Pancreas (tissue), 10 donors: ENCODE data around the gene RIPOR3. TPM values are rescaled to one million over a fixed set of nuclear protein-coding genes. Genes with fewer than 3 reads are reported as not detected.

Source experiments
- ATAC-seq, 4 donors: fragments of 200-7000 bp; cut with Tn5 transposase; one replicate each; pipeline versions ENCODE4 v1.8.0 to v1.9.1; 2020; ENCODE audit warnings: mild to moderate bottlenecking in 4 of 4, moderate library complexity in 4 of 4
- DNase-seq, 6 donors: peaks; one replicate each; pipeline ENCODE4 v3.0.0-alpha.2; 2020
- FAIRE-seq: peaks from 2 replicates; lab custom pipeline; 2012; peaks lifted over from hg19 to GRCh38; lab: Jason Lieb, UNC
- H3K27ac ChIP-seq, 4 donors: fragments of 200-600 bp; sonication (generic); 1 replicate in 3 of 4; 2 replicates in 1 of 4; pipeline versions ENCODE4 v1.5.0 to v1.8.0; 2020
- H3K27me3 ChIP-seq, 4 donors: fragments of 200-600 bp; one replicate each; pipeline ENCODE4 v1.8.0; 2021
- H3K36me3 ChIP-seq, 3 donors: fragments of 200-600 bp; sonication (generic) in 1 of 3; one replicate each; pipeline versions ENCODE4 v1.5.0 to v1.8.0; 2020 to 2021
- H3K4me1 ChIP-seq, 3 donors: fragments of 200-600 bp; one replicate each; pipeline ENCODE4 v1.8.0; 2021
- H3K4me3 ChIP-seq, 4 donors: fragments of 200-600 bp; sonication (generic) in 2 of 4; one replicate each; pipeline versions ENCODE4 v1.5.0 to v1.8.0; 2020 to 2021
- H3K9me3 ChIP-seq, 4 donors: fragments of 200-600 bp; one replicate each; pipeline ENCODE4 v1.8.0; 2021
- CTCF ChIP-seq, 4 donors: fragments of 200-600 bp; sonication (generic) in 3 of 4; IDR thresholded peaks; one replicate each; pipeline versions ENCODE4 v1.5.0 to v1.8.0; 2021; ENCODE audit warnings: antibody characterized with exemption in 4 of 4
- WGBS, 2 donors: extraction: QIAGEN DNeasy Blood & Tissue Kit; methylation state at CpG; one replicate each; pipeline ENCODE4 v1.1.7; 2013; 5-methylcytosine and 5-hydroxymethylcytosine counted together
- intact Hi-C, 3 donors: fragments of 100-400 bp; cut with DNase I; formaldehyde crosslinking; loops; one replicate each; pipeline versions ENCODE4 v1.11.1 to v1.14.2; 2022
- polyA plus RNA-seq, 2 donors: library from polyadenylated mRNA; stranded (reverse); fragments of 200-250 nt; gene quantifications; one replicate each; pipeline ENCODE4 v1.2.3, GENCODE V29; 2013
- total RNA-seq, 6 donors: library from RNA; stranded (reverse); fragmentation: NEBNext Ultra II Directional in 4 of 6; extraction: Animal tissue kit (Norgen Biotek cat#: 25700) in 4 of 6; gene quantifications; one replicate each; pipeline versions ENCODE4 v1.2.1 to v1.2.4, GENCODE V29; 2021 to 2023
- donor health status: healthy with polysubstance abuse.
- donor health status: DM: no; HTN: no; CAD: no; lungs with moderate emphysema.
- donor health status: DM: no; HTN: no; CAD: no.
- donor health status: control.
- donor health status: control.
- donor health status: Bipolar disorder and iron deficiency.
- donor health status: DM: yes; HTN: yes; CAD: no.
- donor health status: DM: no; HTN: no; CAD: no.
- donor health status: DM: no; HTN: no; CAD: no.
- donor health status: DM: yes; HTN: yes; CAD: no.

The RIPOR3 gene
- total and polyA plus RNA-seq, 8 donors, result 0.67 to 11.3 (median 2.1) TPM

GRCh38 chr20:50629670-50630045 is 61.7 kb downstream of the RIPOR3 start:
- H3K4me3 ChIP-seq, result no peak overlapping the region
- DNase-seq (no peak), ATAC-seq (no peak), FAIRE-seq (no peak)
- peaks cover 0 to 13% (median 0%) of the 10 kb centered on the region in 3 donors for H3K4me1 ChIP-seq
- H3K27ac ChIP-seq, result no peak overlapping the region
- H3K9me3 ChIP-seq, result no peaks in the 10 kb centered on the region
- no peaks in the 10 kb centered on the region for H3K36me3 ChIP-seq
- TF ChIP-seq CTCF (IDR thresholded peaks at IDR 0.05), result no peak
- H3K27me3 ChIP-seq, result no peaks in the 10 kb centered on the region
- intact Hi-C loops, result no loop called here
- WGBS, 2 donors, result 82 to 87% methylated on average over 7 of the region's 7 CpGs

GRCh38 chr20:50628853-50629669 is 62.3 kb downstream of the RIPOR3 start:
- TF ChIP-seq CTCF (IDR thresholded peaks at IDR 0.05), result no peak
- FAIRE-seq, result no peak
- DNase-seq, result peak in 1 of 6 donors; percentile 67
- Histone ChIP-seq H3K4me1 (peaks cover 0 to 13% (median 0%) of the 10 kb centered on the region in 3 donors), H3K27me3 (no peaks in the 10 kb centered on the region), H3K36me3 (no peaks in the 10 kb centered on the region), H3K4me3 (no peak overlapping the region), H3K9me3 (no peaks in the 10 kb centered on the region), H3K27ac (no peak overlapping the region)
- no peak for ATAC-seq
- intact Hi-C loops, result no loop called here
- WGBS, 2 donors, result 85 to 87% methylated on average over 16 of the region's 16 CpGs

- intact Hi-C loops, result no loop called here
- 33 to 45% methylated on average over 11 of the region's 11 CpGs for WGBS, 2 donors
These were observed 63.0 kb downstream of the RIPOR3 start for GRCh38 chr20:50628332-50628731.

GRCh38 chr20:50627747-50628146 is 63.6 kb downstream of the RIPOR3 start:
- peaks cover 0 to 13% (median 0%) of the 10 kb centered on the region in 3 donors for H3K4me1 ChIP-seq
- no peaks in the 10 kb centered on the region for H3K36me3 ChIP-seq
- H3K9me3 ChIP-seq, result no peaks in the 10 kb centered on the region
- ATAC-seq, result no peak
- H3K4me3 ChIP-seq, result no peak overlapping the region
- intact Hi-C loops, result no loop called here
- no peaks in the 10 kb centered on the region for H3K27me3 ChIP-seq
- 79 to 82% methylated on average over 9 of the region's 9 CpGs for whole genome bisulfite sequencing, 2 donors
- DNase-seq, result no peak
- TF ChIP-seq CTCF (IDR thresholded peaks at IDR 0.05), result no peak
- no peak overlapping the region for H3K27ac ChIP-seq
- FAIRE-seq, result no peak

More at GRCh38 chr20:50628332-50628731, 63.0 kb downstream of the RIPOR3 start:
- TF ChIP-seq CTCF (IDR thresholded peaks at IDR 0.05), result no peak
- Histone ChIP-seq H3K27me3 (no peaks in the 10 kb centered on the region), H3K4me1 (peaks cover 0 to 13% (median 0%) of the 10 kb centered on the region in 3 donors), H3K4me3 (no peak overlapping the region), H3K27ac (no peak overlapping the region), H3K36me3 (no peaks in the 10 kb centered on the region), H3K9me3 (no peaks in the 10 kb centered on the region)
- FAIRE-seq (no peak), ATAC-seq (peak in 3 of 4 donors; percentile 16 to 24 (median 17)), DNase-seq (no peak)
